GM21717 (cell line): ENCODE data around the gene ULK4.
"Not testable (repeated sequence)": the region's sequence is repeated elsewhere in the genome, so short reads cannot be mapped to it uniquely, and the experiment has no call there.

Source experiments
- ATAC-seq: cut with Tn5 transposase; IDR thresholded peaks from one replicate; pipeline ENCODE4 v1.9.1; 2021; ENCODE audit warnings: mild to moderate bottlenecking, moderate library complexity; ENCODE audit not compliant: unreplicated experiment

ULK4 gene

DNA sequence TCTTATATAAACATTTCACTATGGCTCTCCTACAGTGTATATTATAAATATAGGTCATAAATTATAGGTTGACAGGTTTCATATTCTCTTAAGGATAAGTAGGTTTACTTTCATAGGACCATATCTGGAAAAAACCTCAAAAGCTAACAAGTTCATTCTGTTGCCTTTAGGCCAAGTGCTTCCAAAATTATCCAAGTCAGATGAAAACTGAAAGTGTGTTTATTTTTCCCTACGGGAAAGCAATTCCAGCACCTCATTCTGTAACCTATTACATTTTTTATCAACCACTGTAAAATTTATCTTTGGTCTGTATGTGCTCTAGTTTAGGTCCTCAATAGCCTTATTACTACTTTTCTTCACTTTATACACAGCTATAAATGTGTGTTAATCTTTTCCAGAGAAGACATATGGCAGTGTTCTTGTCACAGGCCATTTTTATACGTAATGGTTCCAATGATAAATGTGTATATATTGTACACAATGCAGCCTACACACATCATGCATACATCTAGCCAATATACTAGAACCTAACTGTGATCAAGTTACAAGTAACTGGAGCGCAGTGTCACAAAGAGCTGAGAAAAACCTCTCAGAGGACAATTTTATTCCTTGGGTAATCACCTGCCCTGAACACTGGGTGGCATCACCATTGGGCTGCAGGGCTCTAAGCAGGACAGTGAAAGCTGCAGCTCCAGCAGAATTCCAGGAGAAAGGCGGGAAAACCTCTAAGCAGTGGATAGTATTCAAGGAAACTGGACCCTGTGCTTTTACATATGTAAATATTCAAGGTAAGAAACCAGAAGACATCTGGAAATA, 511.3 kb downstream of the ULK4 start:
- ATAC-seq: no peak

DNA sequence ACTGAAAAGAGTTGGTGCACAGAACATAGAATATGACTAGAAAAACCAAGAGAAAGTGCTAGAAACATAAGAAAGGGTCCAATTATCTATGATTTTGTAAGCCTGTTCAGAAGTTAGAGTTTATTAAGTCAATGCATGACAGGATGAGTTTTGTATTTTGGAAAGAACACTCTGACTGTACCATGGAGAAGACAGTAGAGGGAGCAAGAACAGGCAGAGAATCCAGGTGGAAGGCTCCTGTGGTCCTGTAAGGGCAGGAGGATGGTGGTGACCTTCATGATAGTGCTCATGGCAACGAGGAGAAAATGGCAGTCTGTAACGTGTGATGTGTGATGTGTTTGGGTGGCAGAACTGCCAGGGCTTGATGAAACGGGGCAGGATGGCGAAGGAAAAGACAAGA, 513.5 kb downstream of the ULK4 start:
- no peak for ATAC-seq

DNA sequence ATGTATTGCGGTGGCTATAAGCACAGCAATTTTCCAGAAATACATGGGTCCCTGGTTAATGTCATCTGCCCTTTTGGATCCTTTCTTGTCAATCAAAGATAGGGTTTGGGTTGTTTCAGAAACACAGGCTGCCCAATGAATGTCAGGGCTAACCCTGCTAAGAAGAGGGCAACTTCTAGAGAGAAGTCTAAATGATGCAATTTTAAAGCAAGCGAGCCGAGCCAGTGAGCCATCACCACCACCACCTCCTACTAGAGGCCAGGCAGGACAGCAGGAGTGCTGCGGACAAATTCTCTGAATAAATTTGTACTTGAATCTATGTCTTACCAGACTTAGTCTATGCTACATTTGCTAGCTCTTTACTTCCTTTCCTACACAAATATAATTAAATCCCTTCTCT, 514.2 kb downstream of the ULK4 start:
- no peak for ATAC-seq

DNA sequence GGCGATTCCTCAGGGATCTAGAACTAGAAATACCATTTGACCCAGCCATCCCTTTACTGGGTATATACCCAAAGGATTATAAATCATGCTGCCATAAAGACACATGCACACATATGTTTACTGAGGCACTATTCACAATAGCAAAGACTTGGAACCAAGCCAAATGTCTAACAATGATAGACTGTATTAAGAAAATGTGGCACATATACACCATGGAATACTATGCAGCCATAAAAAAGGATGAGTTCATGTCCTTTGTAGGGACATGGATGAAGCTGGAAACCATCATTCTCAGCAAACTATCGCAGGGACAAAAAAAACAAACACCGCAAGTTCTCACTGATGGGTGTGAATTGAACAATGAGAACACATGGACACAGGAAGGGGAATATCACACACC, 515.6 kb downstream of the ULK4 start:
- not testable (repeated sequence) for ATAC-seq

DNA sequence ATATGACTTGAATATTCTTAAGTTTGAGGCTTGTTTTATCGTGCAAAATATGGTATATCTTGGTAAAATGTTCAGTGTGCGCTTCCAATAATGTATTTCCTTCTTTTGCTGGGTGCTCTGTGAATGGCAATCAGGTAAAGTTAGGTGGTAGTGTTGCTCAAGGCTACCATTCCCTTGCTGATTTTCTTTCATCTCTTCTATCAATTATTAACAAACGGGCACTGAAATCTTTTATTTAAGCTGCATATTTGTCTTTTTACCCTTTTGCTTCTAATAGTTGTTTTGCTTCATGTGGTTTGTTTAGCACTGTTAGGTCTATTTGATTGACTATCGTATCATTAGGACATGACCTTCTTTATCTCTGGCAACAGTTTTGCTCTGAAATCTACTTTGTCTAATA, 520.3 kb downstream of the ULK4 start:
- no peak for ATAC-seq

DNA sequence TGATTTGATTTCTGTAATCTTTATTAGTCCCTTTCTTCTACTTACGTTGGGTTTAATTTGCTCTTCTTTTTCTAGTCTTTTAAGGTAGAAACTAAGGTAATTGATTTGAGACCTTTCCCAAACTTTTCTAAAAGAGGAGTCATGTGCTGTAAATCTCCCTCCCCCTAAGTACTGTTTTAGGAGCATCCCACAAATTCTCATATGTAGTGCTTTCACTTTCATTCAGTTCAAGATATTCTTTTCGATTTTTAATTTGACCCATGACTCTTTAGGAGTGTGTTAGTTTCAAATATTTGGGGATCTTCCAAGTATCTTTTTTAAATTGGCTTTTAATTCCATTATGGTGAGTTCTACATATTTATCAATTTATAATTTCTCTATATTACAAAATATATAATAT, 520.8 kb downstream of the ULK4 start:
- no peak for ATAC-seq

DNA sequence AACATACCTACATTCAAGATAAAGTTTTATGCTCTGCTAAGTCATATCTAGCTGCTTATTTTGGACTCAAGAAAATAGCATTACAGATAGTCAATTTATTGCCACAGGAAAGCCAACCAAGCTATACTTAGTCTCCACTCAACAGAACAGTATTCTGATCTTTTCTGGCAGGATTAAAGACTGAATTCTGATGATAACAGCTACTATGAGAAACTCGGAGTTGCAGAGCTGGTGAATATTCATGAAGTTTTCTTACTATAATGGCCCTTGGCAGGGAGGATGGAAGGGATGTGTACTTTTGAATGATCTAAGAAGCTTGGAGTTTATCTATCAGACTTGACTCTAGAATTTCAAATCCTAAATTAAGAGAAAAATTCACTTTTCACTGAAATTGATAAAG, 524.9 kb downstream of the ULK4 start:
- no peak for ATAC-seq

DNA sequence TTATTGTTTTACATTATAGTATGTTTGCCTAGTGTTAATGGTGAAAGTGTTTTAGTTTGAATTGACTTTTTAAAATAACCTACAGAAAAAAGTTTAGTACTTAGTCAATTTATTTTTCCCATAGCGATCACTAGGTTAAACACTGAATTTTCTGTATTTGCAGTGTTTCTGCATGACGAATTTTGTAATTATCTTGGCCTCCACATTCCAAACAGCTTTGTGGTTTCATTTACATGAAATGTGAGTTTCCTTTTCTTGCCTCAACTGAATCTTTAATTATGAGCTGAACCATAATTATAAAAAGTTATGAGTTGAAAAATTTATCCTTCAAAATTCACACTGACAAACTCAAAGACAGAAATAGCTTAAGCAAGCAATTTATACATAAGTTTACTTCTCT, 527.1 kb downstream of the ULK4 start:
- no peak for ATAC-seq

DNA sequence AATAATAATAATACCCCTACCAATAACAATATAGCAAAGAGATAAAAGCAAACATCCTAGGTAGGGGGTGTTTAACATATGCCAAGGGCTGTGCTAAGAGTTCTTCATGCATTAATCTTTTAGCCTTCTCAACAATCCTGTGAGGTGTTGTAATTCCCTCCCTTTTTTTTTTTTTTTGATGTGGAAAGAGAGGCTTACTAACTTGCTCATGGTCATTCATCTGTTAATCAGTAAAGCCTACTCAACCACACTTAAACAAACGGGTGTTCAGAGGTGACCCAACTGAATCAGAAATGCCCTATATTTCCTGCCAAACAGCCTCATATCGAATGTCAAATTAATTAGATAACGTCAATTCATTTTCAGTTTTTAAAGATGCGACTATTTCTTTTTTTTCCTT, 530.5 kb downstream of the ULK4 start:
- ATAC-seq: no peak

DNA sequence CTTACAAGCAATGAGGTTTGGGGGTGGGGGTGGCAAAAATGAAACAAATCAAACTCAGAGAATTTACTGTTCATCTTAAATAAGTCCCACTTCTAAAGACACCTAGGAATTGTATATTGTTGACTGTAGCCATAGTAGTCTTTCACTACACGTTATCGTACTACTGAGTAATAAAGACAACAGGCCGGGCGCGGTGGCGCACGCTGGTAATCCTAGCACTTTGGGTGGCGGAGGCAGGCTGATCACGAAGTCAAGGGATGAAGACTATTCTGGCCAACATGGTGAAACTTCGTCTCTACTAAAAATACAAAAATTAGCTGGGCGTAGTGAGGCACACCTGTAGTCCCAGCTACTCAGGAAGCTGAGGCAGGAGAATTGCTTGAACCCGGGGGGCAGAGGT, 531.0 kb downstream of the ULK4 start:
- ATAC-seq: no peak

DNA sequence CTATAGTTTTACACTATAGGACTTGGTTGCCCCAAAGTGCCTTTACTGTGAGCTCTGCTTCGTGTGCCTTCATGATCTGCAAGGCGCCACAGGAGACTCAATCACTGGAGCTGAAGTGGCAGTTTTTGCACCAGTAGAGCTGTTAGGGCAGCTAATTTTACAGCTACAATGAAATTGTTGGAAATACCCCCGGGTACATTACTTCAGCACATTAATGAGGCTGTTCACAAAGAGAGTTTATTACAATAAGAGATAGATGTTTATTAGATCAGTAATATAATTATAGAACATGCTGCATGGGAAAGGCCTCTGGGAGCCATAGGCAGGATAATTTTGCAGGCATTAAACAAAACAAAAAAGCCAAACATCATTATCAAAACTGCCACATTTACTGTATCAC, 531.5 kb downstream of the ULK4 start:
- ATAC-seq: no peak

DNA sequence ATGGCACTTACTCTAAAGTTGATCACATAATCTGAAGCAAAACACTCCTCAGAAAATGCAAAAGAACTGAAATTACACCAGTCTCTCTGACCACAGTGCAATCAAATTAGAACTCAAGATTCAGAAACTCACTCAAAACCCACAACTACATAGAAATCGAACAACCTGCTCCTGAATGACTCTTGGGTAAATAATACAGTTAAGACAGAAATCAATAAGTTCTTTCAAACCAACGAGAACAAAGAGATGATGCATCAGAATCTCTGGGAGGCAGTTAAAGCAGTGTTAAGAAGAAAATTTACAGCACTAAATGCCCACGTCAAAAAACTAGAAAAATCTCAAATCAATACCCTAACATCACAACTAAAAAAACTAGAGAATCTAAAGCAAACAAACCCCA, 535.4 kb downstream of the ULK4 start:
- ATAC-seq: no peak

DNA sequence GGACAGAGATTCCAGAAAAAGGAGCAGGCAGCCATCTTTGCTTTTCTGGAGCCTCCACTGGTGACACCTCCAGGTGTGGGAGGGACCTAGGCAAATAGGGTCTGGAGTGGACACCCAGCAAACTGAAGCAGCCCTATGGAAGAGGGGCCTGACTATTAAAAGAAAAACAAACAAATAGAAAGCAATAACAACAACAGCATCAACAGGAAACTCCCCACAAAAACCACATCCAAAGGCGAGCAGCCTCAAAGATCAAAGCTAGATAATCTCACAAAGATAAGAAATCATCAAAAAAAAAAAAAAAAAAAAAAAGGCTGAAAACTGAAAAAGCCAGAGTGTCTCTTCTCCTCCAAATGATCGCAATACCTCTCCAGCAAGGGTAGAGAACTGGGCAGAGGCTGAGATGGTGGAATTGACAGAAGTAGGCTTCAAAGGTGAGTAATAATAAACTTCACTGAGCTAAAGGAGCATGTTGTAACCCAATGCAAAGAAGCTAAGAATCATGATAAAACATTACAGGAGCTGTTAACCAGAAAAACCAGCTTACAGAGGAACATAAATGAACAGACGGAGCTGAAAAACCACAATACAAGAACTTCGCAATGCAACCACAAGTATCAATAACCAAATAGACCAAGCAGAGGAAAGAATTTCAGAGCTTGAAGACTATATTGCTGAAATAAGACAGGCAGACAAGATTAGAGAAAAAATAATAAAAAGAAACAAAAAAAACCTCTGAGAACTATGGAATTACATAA, 537.2 kb downstream of the ULK4 start:
- no peak for ATAC-seq

DNA sequence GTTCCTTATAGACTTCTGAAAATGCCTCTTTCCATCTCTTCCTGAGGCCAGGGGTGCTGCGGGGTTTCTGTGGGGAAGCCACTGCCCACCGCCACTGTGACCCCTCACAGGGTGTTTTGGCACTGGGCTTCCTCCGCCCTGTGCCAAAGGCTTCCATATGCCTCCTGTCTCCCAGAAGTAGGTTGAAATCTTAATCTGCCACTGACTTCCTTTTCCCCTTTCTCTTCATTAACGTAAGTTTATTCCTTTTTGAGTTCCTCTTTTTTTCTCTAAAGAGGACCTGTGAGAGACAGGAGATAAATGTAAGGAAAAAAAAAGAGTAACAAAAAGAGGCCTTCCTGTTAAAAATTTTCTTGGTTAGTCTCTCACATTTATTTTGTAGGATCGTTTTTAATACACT, 542.1 kb downstream of the ULK4 start:
- no peak for ATAC-seq

DNA sequence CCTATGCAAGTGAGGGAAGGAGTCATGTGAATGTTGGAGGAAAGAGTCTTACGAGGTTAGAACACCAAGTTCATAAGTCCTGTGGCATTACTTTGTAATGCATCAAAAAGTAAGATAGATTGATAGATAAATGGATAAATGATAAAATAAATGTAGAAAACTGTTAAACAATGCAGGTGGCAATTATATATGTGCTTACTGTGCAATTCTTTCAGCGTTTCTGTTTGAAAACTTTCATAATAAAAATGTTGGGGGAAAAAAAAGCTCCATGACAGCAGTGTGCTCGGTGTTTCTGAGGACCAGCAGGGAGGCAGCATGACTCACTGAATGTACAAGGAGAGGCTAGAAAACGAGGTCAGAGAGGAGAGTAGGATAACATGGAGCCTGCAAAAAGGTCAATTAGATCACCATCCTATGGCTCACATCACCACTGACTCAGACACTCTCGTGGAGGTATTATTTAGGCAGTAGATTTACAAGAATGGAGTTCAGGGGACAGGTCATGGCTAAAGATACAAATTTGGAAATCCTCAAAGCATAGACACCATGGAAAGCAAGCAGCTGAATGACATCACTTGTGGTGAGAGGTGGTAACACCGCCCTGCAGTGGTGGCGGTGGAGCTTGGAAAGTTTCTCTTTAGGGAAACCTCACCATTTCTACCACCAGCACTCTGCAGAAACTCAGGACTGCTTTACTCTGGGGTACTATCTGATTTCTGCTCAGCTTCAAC, 542.8 kb downstream of the ULK4 start:
- no peak for ATAC-seq

DNA sequence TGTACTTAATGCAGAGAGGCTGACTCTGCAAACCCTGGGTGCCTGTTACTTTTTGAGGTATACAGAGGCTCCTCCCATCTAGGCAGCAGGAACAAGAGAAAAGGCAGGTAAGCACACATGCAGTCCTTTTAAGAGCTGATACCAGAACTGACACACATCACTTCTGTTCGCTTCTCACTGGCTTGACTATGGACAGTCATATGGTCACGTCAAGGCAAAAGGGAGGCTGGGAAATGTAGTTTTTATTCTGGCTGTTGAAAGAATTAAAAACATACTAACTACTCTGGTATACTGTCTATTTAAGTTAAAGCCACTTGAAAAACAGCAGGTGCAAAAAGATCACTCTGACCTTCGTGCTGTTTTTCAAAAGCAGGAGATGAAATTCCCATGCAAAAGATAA, 544.3 kb downstream of the ULK4 start:
- no peak for ATAC-seq

DNA sequence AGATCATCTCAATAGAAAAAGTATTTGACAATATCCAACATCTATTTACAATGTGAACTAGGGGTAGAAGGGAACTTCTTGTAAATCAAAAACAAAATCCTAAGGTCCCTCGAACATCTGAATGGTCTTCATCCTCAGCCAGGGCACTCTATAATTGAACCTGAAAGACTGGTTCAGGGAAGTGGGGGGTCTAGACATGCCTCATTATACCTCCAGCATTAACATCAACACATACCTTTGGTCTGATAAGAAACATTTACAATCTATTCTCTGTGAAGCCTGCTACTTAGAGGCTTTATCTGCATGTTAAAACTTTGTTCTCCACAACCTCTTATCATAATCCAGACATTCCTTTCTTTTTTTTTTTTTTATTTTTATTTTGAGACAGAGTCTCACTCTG, 550.8 kb downstream of the ULK4 start:
- ATAC-seq: no peak

DNA sequence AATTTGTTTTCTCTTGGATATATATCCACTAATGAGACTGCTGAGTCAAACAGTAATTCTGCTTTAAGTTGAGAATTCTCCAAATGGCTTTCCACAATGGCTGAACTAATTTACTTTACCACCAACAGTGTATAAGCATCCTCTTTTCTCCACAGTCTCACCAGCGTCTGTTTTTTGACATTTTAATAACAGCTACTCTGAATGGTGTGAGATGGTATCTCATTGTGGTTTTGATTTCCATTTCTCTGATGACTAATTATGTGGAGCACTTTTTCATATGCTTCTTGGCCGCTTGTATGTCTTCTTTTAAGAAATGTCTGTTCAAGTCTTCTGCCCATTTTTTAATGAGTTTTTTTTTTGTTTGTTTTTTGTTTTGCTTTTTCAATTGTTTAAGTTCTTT, 556.4 kb downstream of the ULK4 start:
- no peak for ATAC-seq

DNA sequence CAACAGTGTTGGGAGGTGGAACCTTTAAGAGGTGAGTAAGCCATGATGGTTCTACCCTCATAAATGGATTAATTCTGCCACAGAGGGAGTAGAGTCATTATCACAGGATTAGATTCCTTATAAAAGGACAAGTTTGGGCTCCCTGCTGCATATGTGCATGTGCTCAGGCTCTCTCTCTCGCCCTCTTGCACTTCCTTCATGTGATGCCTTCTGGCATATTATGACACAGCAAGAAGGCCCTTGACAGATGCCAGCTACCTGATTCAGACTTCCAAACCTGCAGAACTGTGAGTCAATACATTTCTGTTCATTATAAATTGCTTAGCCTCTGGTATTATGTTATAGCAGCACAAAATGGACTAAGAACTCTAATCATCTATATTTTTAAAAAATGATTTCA, 557.3 kb downstream of the ULK4 start:
- no peak for ATAC-seq

DNA sequence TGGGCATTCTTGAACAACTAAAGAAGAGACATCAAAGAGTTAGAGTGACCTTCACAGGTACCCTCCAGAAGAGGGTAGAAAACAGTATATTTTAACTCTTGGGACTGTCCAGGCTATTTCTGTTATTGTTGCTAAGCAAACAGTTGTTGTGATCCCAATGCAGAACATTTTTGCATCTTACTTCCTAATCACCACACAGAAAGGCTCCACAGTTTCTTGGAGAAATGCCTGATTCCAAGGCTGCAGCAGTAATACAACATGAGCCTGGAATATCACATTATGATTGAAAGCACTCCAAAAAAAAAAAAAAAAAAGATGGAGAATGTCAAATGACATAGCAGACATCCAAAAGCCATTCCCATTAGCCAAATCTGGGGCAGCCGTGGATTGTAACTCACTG, 567.0 kb downstream of the ULK4 start:
- no peak for ATAC-seq

DNA sequence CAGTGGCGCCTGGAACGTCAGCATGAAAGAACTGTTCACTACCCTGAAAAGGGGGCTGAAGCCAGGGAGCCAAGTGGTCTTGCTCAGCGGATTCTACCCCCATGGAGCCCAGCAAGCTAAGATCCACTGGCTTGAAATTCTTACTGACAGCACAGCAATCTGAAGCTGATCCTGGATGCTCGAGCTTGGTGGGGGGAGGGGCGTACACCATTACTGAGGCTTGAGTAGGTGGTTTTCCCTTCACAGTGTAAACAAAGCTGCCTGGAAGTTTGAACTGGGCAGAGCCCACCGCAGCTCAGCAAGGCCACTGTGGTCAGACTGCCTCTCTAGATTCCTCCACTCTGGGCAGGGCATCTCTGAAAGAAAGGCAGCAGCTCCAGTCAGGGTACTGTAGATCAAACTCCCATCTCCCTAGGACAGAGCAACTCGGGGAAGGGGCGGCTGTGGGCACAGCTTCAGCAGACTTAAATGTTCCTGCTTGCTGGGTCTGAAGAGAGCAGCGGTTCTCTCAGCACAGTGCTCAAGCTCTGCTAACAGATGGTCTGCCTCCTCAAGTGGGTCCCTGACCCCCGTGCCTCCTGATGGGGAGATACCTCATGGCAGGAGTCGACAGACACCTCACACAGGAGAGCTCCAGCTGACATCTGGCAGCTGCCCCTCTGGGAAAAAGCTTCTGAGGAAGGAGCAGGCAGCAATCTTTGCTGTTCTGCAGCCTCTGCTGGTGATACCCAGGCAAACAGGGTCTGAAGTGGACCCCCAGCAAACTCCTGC, 591.0 kb downstream of the ULK4 start:
- not testable (repeated sequence) for ATAC-seq
